IMR-90 (cell line): ENCODE results near the gene CIT. TPM values are rescaled to one million over a fixed set of nuclear protein-coding genes. Genes with fewer than 3 reads are reported as not detected.

Source experiments
- ATAC-seq: fragments of 200-7000 bp; cut with Tn5 transposase; 2 replicates; pipeline ENCODE4 v1.9.1; 2020; ENCODE audit warnings: low read depth, mild to moderate bottlenecking, moderate library complexity
- BruUV-seq: library from RNA; stranded (reverse); fragments of 400-500 nt; replicated peaks from 2 replicates; lab custom pipeline; 2021; lab: Mats Ljungman, UMichigan
- CTCF ChIA-PET: fragments of 300-600 bp; formaldehyde crosslinking; extraction: SDS; loops from one replicate; lab custom pipeline; 2021; ENCODE audit warnings: antibody characterized with exemption; lab: Yijun Ruan, JAX
- POLR2A ChIA-PET: fragments of 300-600 bp; sonication (Branson Sonifier 250); formaldehyde crosslinking; loops from one replicate; lab custom pipeline; 2022; ENCODE audit warnings: antibody characterized with exemption; ENCODE audit not compliant: unreplicated experiment; lab: Charles Lee
- DNase-seq: peaks from one replicate; pipeline ENCODE4 v3.0.0; 2013
- H2AFZ ChIP-seq: replicated peaks from 2 replicates; pipeline ENCODE3; 2013; ENCODE audit warnings: low read length, mild to moderate bottlenecking; ENCODE audit not compliant: poor library complexity
- H2AK5ac ChIP-seq: 2 replicates; pipeline ENCODE4 v1.6.1; 2013; ENCODE audit warnings: low read depth, low read length, inconsistent platforms
- H2AK9ac ChIP-seq: replicated peaks from 2 replicates; pipeline ENCODE3; 2013; ENCODE audit warnings: mild to moderate bottlenecking, low read depth, low read length, moderate library complexity; ENCODE audit not compliant: poor library complexity
- H2BK120ac ChIP-seq: 2 replicates; pipeline ENCODE4 v1.6.1; 2013; ENCODE audit warnings: low read depth, low read length, inconsistent platforms
- H2BK15ac ChIP-seq: 3 replicates; pipeline ENCODE4 v1.6.1; 2013; ENCODE audit warnings: low read depth, low read length, inconsistent platforms
- H2BK20ac ChIP-seq: 2 replicates; pipeline ENCODE4 v1.6.1; 2013; ENCODE audit warnings: low read depth, mild to moderate bottlenecking, inconsistent platforms, low read length, moderate library complexity
- H2BK5ac ChIP-seq: 2 replicates; pipeline ENCODE4 v1.6.1; 2013; ENCODE audit warnings: mild to moderate bottlenecking, low read depth, low read length, inconsistent platforms; ENCODE audit not compliant: poor library complexity, severe bottlenecking
- H3K14ac ChIP-seq: replicated peaks from 2 replicates; pipeline ENCODE4 v1.6.1; 2013; ENCODE audit warnings: low read depth, low read length, inconsistent platforms
- H3K18ac ChIP-seq: 2 replicates; pipeline ENCODE4 v1.6.1; 2013; ENCODE audit warnings: low read depth, low read length, control low read depth
- H3K23ac ChIP-seq: 2 replicates; pipeline ENCODE4 v1.6.1; 2013; ENCODE audit warnings: low read depth, low read length, inconsistent platforms
- H3K27ac ChIP-seq: 2 replicates; pipeline ENCODE4 v1.5.1; 2013; ENCODE audit warnings: mild to moderate bottlenecking, control low read depth, low read length; ENCODE audit not compliant: insufficient read depth
- H3K27me3 ChIP-seq: 2 replicates; pipeline ENCODE4 v1.6.1; 2013; ENCODE audit warnings: low read length; ENCODE audit not compliant: control insufficient read depth, insufficient read depth
- H3K36me3 ChIP-seq: 2 replicates; pipeline ENCODE4 v1.6.1; 2013; ENCODE audit warnings: low read length, mixed read lengths; ENCODE audit not compliant: control insufficient read depth, insufficient read depth
- H3K4ac ChIP-seq: 2 replicates; pipeline ENCODE4 v1.6.1; 2013; ENCODE audit warnings: low read depth, low read length, inconsistent platforms
- H3K4me1 ChIP-seq: 2 replicates; pipeline ENCODE4 v1.6.1; 2013; ENCODE audit warnings: low read length, mixed read lengths; ENCODE audit not compliant: control insufficient read depth, insufficient read depth
- H3K4me2 ChIP-seq: 2 replicates; pipeline ENCODE4 v1.6.1; 2013; ENCODE audit warnings: low read depth, mild to moderate bottlenecking, control low read depth, low read length, moderate library complexity
- H3K4me3 ChIP-seq: 2 replicates; pipeline ENCODE4 v1.5.1; 2013; ENCODE audit warnings: low read depth, mild to moderate bottlenecking, control low read depth, low read length, moderate library complexity; ENCODE audit not compliant: insufficient read depth
- H3K56ac ChIP-seq: 2 replicates; pipeline ENCODE4 v1.6.1; 2013; ENCODE audit warnings: low read length, inconsistent platforms; ENCODE audit not compliant: insufficient read depth; ENCODE audit errors: extremely low read depth
- H3K79me1 ChIP-seq, 2 experiments: 2 replicates each; pipeline ENCODE4 v1.6.1; 2013; ENCODE audit warnings: low read length in 2 of 2, inconsistent platforms in 1 of 2, low read depth in 1 of 2
- H3K9ac ChIP-seq: 2 replicates; pipeline ENCODE4 v1.6.1; 2013; ENCODE audit warnings: low read depth, low read length, control low read depth
- H3K9me1 ChIP-seq: 2 replicates; pipeline ENCODE4 v1.6.1; 2013; ENCODE audit warnings: low read length, inconsistent platforms; ENCODE audit not compliant: insufficient read depth
- H3K9me3 ChIP-seq: 2 replicates; pipeline ENCODE4 v1.6.1; 2013; ENCODE audit warnings: low read length; ENCODE audit not compliant: control insufficient read depth, insufficient read depth
- H4K20me1 ChIP-seq: 2 replicates; pipeline ENCODE4 v1.6.1; 2013; ENCODE audit warnings: low read length, inconsistent platforms; ENCODE audit not compliant: insufficient read depth
- H4K5ac ChIP-seq: 2 replicates; pipeline ENCODE4 v1.6.1; 2013; ENCODE audit warnings: mild to moderate bottlenecking, low read depth, low read length, control low read depth
- H4K8ac ChIP-seq, 2 experiments: 2 replicates each; pipeline ENCODE4 v1.6.1; 2013; ENCODE audit warnings: low read depth in 2 of 2, low read length in 2 of 2, control low read depth in 1 of 2, inconsistent platforms in 1 of 2
- H4K91ac ChIP-seq: 2 replicates; pipeline ENCODE4 v1.6.1; 2013; ENCODE audit warnings: low read depth, low read length, inconsistent platforms; ENCODE audit not compliant: insufficient read depth
- RAD21 ChIP-seq: IDR thresholded peaks from 2 replicates; pipeline ENCODE4 v1.6.1; 2012; ENCODE audit warnings: low read length, improper control_type of control experiment
- SMC3 ChIP-seq: fragments of 150-350 bp; IDR thresholded peaks from 2 replicates; pipeline ENCODE4 v1.6.1; 2016; ENCODE audit warnings: low read depth, mild to moderate bottlenecking, antibody characterized with exemption, low read length, moderate library complexity
- WGBS, 2 experiments: methylation state at CpG; one replicate each; pipeline versions ENCODE4 v1.1.5 to v1.1.7; 2013; ENCODE audit warnings: missing lambda C conversion rate in 2 of 2; ENCODE audit not compliant: insufficient read length in 1 of 2; ENCODE audit errors: extremely low coverage in 2 of 2; 5-methylcytosine and 5-hydroxymethylcytosine counted together
- dilution Hi-C: fragments of 300-500 bp; cut with HindIII; formaldehyde crosslinking; loops from one replicate; pipeline ENCODE4 v1.14.3; 2018; ENCODE audit warnings: low sequenced_read_pairs; ENCODE audit not compliant: unreplicated experiment
- in situ Hi-C: fragments of 300-500 bp; cut with MboI; formaldehyde crosslinking; loops from 3 replicates; pipeline ENCODE4 v1.14.3; 2019; ENCODE audit warnings: low sequenced_read_pairs, inconsistent platforms, mixed read lengths
- intact Hi-C: fragments of 100-400 bp; cut with micrococcal nuclease; formaldehyde crosslinking; loops from 2 replicates; pipeline ENCODE4 v1.10.0; 2022
- polyA plus RNA-seq, 3 experiments: library from polyadenylated mRNA; depleted of rRNA; stranded (reverse); fragments of >200 nt; gene quantifications; 2 replicates each; pipeline ENCODE4 v1.2.3, GENCODE V29; 2012; ENCODE audit warnings: low replicate concordance in 1 of 3
- total RNA-seq: library from RNA; depleted of rRNA; stranded (reverse); fragments of >200 nt; gene quantifications from 2 replicates; pipeline ENCODE4 v1.2.3, GENCODE V29; 2012
- TF ChIP-seq, protein P1 (sequence below): conservative IDR thresholded peaks from 2 replicates; pipeline ENCODE4 v1.5.1; 2012; ENCODE audit warnings: mild to moderate bottlenecking, low read depth, low read length, improper control_type of control experiment

Gene CIT
- total and polyA plus RNA-seq, 2 of the 4 experiments (the other 2 are of a cell fraction), result 13.1 to 21.0 TPM

DNA sequence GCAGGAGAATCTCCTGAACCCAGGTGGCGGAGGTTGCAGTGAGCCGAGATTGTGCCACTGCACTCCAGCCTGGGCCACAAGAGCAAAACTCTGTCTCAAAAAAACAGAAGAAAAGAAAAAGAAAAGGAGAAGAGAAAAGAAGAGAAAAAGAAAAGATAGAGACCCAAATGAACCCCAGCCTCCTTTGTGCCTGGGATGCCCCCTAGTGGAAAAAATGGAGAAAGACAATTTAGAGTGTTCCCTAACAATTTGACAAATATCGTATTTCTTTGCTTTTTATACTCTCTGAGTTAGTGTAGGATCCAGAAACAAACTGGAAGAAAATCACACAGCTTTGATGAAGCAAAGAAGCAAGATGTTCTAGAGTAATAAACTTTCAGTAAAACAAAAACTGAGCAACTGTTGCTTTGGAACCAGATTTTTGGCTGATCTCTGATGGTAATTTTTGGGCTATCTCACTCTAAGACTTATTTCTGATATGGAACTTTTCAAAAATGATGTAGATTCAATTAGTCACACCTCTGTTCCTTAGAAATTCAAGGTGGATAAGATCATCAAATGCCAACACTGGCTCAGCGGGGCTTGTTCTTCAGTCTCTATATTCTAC is 227.8 kb downstream of the CIT start:
- no peak overlapping the region for H3K27ac ChIP-seq
- no peak overlapping the region for H2BK120ac ChIP-seq
- H3K18ac ChIP-seq, result no peak overlapping the region
- H3K9me3 ChIP-seq, result no peaks in the 10 kb centered on the region
- WGBS, 2 experiments, result 100% methylated on average over 1 of the region's 4 CpGs; no CpG with 5 or more reads in 1 of the 2 experiments
- no peak for ATAC-seq
- no peaks in the 10 kb centered on the region for H3K4me1 ChIP-seq
- H2AK9ac ChIP-seq, result no peak overlapping the region
- intact Hi-C loops (no loop called here), dilution Hi-C loops (no loop called here), in situ Hi-C loops (no loop called here)
- no peak overlapping the region for H2AK5ac ChIP-seq
- no peaks in the 10 kb centered on the region for H3K36me3 ChIP-seq
- H3K14ac ChIP-seq, result no peak overlapping the region
- no peak overlapping the region for H3K56ac ChIP-seq
- H3K4ac ChIP-seq, result no peak overlapping the region
- no peaks in the 10 kb centered on the region for H3K27me3 ChIP-seq
- no TSS peak for BruUV-seq
- H3K4me2 ChIP-seq, result no peak overlapping the region
- no peaks in the 10 kb centered on the region for H4K20me1 ChIP-seq
- H2BK5ac ChIP-seq, result no peak overlapping the region
- no peak overlapping the region for H2BK15ac ChIP-seq
- ChIA-PET CTCF (interaction anchor here (0.9 to 1.4 kb wide), 2 partner anchors 13 to 16 kb away, joined by 3 read pairs; no protein-coding TSS in a partner anchor), POLR2A (no interaction called here)
- no peak overlapping the region for H4K5ac ChIP-seq
- no peak overlapping the region for H2AFZ ChIP-seq
- TF ChIP-seq RAD21, result peak; percentile 28; the same call in 1 of the 2 replicates
- TF ChIP-seq SMC3, result no peak
- TF ChIP-seq, protein P1, sequence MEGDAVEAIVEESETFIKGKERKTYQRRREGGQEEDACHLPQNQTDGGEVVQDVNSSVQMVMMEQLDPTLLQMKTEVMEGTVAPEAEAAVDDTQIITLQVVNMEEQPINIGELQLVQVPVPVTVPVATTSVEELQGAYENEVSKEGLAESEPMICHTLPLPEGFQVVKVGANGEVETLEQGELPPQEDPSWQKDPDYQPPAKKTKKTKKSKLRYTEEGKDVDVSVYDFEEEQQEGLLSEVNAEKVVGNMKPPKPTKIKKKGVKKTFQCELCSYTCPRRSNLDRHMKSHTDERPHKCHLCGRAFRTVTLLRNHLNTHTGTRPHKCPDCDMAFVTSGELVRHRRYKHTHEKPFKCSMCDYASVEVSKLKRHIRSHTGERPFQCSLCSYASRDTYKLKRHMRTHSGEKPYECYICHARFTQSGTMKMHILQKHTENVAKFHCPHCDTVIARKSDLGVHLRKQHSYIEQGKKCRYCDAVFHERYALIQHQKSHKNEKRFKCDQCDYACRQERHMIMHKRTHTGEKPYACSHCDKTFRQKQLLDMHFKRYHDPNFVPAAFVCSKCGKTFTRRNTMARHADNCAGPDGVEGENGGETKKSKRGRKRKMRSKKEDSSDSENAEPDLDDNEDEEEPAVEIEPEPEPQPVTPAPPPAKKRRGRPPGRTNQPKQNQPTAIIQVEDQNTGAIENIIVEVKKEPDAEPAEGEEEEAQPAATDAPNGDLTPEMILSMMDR, result peak; percentile 51
- H3K23ac ChIP-seq, result no peak overlapping the region
- DNase-seq, result no peak
- no peak overlapping the region for H4K91ac ChIP-seq
- H4K8ac ChIP-seq, result no peak overlapping the region
- no peak overlapping the region for H2BK20ac ChIP-seq
- H3K4me3 ChIP-seq, result no peak overlapping the region
- no peaks in the 10 kb centered on the region for H3K9me1 ChIP-seq
- no peaks in the 10 kb centered on the region for H3K79me1 ChIP-seq
- no peak overlapping the region for H3K9ac ChIP-seq
